Mucosa of gallbladder (tissue), 1 donor: ENCODE measurements around the gene UBAC1. TPM values are rescaled to one million over a fixed set of nuclear protein-coding genes. Genes with fewer than 3 reads are reported as not detected.
"Not testable (repeated sequence)": the region's sequence is repeated elsewhere in the genome, so short reads cannot be mapped to it uniquely, and the experiment has no call there.

Source experiments
- DNase-seq: peaks from one replicate; pipeline ENCODE4 v3.0.0-alpha.2; 2020; ENCODE audit warnings: low spot score
- total RNA-seq: library from RNA; stranded (reverse); gene quantifications from one replicate; pipeline ENCODE4 v1.2.1, GENCODE V29; 2021
- donor health status: DM: no; HTN: no; CAD: no.

Gene UBAC1
- total RNA-seq, 1 donor from 2014 or later: 35.0 TPM

DNA sequence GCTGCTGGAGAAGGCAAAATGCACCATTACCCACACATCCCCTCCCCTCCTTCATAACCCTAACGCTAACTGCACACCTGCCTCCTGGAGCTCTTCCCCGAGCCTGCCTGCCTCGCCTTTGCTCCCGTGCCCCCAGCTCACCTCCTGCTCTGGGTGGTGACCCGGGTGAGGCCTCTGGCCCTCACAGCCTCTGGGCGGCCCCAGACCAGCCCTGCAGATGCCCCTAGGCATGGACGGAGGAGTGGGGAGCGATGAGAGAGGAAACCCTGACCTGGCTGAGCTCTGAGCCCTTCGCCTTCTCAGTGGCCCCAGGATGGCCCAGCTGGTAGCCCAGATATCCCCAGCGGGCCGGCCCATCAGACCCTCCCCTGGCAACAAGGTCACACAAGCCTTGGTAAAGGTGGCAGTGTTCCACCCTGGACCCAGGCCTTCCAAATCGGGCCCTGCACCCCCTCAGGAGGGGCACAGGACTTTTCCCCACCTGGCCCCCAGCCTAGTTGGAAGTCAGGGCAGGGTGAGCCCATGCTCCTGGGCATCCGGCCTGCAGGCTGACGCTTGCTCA lies 39.3 kb downstream of the UBAC1 start:
- DNase-seq: no peak

DNA sequence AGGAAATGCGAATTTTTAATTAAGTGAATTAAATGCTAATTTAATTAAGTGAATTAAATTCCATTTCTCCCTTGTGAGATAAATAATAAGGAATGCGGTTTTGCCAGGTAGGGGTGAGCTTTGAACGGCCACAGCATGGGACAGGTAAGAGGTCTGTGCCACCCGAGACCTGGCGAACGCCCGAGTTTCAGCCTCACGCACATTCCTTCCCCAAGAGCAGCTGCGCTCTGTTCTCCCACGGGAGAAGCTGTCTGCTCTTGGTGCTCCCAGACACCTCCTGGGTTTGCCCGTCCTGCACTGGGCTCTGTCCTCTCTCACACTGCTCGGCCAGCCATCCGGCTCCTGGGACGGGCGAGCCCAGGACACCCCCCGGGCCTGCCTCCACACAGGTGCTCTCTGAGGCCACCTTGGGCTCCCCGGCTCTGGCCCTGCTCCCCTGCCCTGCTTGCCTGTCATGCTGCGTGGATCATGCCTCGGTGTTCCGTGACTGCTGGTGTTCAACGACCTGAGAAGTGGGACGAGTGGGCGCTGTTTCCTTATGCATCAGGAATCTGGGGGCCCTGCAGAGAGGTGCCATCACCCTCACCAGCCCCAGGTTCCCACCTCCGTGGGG lies 40.1 kb downstream of the UBAC1 start:
- DNase-seq: no peak

DNA sequence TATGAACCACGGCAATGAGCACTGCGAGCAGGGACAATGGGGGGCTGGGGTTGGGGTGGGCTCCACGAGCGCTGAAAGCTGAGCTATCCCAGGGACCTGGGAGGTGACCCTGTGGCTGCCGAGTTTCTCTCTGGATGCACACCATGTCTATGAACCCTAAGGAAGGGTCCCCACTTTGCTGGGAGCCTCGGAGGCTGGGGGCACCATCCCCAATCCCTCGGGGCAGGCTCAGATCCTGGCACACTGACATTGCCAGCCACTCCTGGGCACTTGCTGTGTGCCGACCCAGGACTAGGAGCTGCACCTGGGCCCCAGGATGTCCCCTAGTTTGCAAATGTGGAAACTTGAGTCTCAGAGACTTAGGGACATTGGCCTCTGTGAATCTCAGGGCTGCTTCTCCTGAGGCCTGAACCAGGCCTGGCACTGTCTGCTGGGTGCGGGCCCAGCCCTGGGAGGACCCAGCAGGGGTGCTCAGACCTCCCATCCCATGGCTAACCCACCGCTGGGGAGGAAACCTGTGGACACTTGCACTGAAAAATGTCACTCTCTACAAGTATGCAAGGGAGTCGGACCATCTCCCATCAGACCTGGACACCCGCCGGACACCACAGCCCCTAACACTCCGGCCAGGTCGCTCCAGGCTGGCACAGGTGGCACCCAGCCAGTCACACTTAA lies 40.8 kb downstream of the UBAC1 start:
- DNase-seq: no peak

DNA sequence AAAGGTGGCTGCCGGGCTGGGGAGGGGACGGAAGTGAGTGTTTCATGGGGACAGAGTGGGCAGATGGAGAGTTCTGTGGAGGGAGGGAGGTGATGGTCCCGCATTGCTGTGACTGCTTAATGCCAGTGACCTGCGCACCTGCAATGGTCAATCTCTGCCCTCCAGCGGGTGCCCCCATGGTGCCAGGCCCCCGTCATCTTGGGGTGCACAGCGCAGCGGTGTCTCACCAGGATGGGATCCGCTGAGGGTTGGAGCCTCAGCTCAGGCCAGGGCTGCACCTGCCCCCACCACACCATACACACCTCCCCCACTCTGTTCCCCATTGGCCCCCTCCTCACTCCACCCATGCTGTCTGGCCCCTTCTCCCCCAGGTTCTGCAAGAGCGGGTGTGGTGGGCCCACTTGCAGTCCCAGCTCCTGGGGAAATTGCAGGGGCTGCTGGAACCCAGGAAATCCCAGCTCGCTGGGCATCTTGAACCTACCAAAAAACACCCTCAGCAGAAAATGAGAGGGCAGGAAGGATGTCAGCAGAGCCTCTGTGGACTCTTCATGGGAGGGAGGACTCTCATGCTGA lies 41.8 kb downstream of the UBAC1 start:
- no peak for DNase-seq

DNA sequence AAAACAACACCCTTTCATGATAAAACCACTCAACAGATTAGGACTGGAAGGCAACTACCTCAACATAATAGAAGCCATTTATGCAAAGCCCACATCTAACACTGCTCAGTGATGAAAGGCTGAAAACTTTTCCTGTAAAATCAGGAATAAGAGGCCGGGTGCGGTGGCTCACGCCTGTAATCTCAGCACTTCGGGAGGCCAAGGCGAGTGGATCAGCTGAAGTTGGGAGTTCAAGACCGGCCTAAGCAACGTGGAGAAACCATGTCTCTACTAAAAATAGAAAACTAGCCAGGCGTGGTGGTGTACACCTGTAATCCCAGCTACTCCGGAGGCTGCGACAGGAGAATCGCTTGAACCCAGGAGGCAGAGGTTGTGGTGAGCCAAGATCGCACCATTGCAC lies 44.9 kb downstream of the UBAC1 start:
- DNase-seq: not testable (repeated sequence)

DNA sequence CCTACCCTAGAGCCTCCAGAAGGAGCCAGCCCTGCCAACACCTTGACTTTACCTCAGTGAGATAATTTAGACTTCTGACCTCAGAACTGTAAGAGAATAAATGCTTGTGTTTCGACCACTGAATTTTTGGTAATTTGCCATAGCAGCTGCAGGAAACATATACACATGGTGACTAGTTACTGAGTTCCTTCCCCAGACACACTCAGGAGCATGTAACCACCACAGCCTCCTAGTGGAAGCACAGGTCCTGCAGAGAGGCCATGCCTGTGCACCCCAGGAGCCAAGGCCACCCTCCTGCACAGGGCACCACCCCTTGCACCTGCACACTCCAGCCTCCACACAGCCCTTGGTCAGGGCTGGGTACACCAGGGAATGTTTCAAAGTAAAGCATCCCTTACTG lies 46.3 kb downstream of the UBAC1 start:
- DNase-seq: no peak

DNA sequence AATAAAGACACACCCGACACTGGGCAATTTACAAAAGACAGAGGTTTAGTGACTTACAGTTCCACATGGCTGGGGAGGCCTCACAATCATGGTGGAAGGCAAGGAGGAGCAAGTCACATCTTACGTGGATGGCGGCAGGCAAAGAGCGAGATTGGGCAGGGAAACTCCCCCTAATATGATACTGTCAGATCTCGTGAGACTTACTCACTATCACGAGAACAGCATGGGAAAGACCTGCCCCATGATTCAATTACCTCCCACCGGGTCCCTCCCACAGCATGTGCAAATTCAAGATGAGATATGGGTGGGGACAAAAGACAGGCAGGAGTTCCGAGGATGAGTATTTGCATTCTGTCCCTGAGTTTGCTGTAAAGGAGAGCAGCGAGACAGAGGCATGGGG lies 49.9 kb downstream of the UBAC1 start:
- DNase-seq: not testable (repeated sequence)

DNA sequence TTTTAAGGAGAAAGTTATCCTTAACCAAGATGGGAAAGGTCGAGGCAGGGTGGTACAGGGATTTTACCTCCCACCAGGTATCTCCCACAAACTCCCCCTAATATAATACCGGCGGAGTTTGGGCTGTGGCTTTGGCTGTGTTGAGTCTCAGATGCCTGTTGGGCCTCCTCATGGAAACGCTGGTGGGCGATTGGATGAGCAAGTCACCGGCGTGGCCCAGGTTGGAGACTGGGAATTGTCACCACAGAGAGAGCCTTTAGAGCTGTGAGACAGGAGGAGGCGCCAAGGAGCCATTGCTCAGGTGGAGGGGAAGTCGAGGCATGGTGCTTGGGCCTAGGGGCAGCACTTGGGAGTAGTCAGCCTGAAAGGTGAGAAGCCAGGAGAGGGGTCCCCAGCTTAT lies 50.4 kb downstream of the UBAC1 start:
- no peak for DNase-seq

DNA sequence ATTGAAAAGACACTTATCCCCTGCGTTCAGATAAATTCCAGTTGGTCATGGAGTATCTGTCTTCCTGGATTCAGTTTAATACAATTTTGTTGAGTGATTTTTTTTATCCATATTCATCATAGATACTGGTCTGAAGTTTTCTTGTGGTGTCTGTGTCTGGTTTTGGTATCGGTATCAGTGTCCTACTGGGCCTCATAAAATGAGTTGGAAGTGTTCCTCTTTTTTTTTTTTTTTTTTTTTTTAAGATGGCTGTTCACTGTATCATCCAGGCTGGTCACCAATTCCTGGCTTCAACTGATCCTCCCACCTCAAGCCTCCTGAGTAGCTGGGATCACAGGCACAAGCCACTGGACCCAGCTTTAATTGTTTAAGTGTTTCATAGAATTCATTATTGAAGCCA lies 51.0 kb downstream of the UBAC1 start:
- no peak for DNase-seq

DNA sequence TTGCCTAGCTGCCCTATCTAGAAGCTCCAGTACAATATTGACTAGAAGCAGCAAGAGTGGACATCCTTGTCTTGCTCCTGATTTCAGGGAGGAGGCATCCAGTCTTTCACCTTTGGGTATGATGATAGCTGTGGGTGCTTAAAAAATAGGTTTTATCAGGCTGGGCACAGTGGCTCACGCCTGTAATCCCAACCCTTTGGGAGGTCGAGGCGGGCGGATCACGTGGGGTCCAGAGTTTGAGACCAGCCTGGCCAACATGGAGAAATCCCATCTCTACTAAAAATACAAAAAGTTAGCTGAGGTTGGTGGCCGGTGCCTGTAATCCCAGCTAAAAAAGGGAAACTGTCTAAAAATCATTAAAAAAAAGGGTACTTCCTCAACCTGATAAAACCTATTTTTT lies 51.8 kb downstream of the UBAC1 start:
- DNase-seq: no peak

DNA sequence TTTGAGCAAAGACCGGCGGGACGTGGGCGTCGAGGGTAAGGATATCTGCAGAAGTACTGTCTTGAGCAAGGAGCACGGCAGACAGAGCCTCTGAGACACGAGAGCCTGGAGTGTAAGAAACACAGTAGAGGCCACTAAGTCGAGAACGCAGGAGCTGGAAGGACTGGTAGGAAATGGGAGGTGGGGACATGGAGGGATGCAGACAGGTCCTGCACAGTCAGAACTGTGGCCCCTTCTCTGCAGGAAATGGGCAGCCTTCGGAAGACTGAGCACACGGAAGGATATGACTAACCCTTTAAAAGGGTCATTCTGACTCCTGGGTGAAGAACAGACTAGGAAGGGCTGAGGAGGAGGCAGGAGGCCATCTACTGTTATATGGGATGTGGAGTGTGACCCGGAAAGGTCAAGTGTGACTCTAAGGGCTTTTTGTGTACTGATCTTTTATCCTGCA lies 52.4 kb downstream of the UBAC1 start:
- no peak for DNase-seq

DNA sequence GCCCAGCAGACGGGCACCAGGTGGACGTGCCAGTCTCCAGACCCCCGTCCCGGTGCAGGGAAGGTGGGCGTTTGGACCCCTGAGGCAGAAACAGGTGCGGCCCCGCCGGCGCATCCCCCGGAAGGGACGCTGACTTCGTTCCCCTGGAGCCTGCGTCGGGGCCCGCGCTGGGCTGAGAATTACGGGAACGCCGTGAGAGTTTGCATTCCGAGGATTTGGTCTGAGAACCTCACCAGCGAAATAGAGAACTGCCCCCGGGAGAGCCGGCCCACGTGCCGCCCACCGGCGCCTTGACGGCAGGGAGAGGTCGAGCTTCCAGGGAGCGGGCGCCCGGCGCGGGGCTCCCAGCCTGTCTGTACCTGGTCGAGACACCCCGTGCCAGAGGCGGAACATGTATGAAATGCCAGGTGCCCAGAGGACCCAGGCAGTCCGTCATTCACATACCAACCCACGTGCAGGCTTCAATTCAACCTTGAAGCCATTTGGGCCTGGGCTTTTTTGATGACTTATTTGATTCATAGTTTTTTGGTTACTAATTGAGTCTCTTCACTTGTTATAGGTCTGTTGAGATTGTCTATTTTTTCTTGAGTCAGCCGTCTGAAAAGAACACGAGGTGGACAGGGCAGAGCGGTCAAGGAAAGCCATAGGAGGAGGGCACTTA lies 53.0 kb downstream of the UBAC1 start:
- no peak for DNase-seq

DNA sequence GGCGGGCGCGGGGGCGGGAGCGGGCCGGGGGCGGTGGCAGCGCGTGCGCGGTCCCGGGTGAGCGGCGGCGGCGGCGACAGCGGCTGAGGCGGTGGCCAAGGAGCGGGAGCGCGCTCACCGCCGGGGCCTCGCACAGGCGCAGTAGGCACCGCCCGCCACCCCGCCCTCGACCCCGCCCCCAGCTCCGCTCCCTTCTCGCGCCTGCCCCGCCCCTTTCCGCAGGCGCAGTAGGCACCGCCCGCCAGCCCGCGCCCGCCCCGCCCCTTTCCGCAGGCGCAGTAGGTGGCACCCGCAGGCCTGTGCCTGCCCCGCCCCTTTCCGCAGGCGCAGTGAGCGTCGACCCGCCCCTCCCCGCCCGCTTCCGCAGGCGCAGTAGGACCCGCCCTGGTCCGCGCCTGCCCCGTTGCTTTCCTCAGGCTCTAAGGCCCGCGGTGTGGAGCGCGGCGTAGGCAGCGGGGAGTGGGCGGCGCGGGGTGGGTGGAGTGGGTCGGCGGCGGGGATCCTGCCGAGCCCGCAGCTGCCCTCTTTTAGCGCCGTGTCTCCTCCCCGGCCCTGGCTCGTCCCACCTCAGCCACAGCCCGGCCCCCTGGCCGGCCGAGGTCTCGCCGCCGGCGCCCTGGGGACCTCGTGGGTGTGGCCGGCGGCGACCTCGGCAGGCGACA lies 53.6 kb downstream of the UBAC1 start, which contains the start of gene CAMSAP1:
Gene CAMSAP1, minus strand, starts transcription at position 116 of the 662 bp plus-strand sequence. CDS start 387 bp downstream, outside the sequence.
- DNase-seq: peak; percentile 95

DNA sequence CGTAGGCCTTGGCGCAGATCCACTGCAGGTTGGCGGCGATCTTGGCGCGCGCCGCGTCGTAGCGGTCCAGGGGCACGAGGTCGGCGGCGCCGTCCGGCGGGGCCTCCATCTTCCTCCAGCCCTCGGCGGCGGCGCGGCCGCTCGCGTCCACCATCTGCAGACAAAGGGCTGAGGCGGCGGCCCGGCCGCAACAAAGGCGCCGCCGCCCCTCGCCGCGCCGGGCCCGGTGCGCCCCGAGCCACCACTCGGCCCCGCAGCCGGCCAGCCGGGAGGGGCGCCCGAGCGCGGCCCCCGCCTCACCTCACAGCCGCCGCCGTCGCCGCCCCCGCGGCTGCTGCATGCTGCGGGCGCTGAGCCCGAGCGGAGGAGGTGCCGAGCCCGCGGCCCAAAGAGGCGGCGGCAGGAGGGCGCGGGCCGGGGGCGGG lies 54.2 kb downstream of the UBAC1 start:
- DNase-seq: no peak

DNA sequence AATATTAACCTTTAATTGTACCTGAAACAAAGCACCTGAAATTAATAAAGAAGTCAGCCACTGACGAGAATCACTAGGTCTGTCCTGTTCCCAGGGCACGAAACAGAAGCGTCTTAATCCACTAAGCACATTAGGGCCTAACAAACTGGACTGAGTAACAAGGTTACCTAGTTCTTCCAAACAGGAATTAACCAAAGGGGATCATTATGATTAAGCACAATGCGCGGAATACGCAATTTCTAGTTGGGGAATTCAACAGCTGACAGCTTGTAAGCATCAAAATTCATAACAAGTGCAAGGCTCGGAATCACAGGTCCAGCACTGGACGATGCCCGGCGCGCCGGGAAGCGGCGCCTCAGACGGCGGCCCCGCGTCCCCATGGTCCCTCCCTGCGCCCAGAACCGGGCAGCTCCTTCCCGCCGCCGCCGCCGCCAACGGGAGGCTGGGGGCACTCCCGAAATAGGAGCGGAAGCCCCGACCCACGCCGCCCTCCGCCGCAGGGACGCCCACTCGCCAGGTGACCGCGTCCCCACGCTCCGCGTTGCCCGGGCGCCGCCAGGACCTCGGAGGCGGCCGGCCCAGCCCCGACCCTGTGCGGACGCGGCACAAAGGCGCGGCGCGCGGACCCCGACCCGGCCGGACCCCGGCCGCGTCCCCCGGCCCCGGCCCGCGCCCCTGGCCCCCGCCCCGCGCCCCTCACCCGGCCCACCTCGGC lies 54.7 kb downstream of the UBAC1 start:
- DNase-seq: no peak

DNA sequence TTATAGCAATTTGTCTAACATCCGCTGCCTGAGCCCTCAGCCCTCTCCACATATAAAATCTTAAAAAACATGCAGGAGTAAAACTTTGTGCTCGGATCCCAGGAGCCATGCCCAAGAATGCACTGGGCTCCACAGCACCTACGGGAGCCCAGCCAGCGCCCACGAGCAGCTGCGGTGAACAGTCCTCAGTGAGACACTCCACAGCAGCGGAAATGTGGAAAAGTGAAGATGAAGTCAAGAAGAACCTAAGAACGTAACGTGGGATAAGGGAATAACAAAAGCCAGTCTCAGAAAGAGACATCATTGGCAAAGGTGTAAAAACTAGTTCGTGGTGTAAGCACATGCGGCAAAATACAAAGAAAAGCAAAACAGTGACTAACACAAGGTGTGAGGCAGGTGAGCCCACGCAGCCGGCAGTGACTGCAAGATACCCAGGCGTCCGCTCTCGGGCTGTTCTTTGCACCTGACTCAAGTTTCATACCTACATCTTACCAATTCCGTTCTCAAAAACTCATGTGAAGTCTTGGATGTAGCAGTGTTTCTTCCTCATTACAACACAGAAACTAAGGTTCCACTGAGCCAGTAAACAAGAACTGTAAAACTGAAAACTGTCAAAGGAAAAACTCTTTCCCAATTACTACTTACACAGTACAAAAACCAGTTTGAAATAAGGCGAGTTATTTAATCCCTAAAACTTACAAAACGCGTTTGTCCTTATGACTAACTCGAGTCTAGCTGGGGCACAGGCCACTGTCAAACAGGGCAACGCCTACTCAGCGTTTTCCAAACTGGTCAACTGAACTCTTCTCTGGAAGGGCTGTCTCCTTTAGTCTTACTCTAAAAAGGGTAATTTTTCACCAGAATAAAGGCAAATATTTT lies 55.6 kb downstream of the UBAC1 start:
- no peak for DNase-seq

DNA sequence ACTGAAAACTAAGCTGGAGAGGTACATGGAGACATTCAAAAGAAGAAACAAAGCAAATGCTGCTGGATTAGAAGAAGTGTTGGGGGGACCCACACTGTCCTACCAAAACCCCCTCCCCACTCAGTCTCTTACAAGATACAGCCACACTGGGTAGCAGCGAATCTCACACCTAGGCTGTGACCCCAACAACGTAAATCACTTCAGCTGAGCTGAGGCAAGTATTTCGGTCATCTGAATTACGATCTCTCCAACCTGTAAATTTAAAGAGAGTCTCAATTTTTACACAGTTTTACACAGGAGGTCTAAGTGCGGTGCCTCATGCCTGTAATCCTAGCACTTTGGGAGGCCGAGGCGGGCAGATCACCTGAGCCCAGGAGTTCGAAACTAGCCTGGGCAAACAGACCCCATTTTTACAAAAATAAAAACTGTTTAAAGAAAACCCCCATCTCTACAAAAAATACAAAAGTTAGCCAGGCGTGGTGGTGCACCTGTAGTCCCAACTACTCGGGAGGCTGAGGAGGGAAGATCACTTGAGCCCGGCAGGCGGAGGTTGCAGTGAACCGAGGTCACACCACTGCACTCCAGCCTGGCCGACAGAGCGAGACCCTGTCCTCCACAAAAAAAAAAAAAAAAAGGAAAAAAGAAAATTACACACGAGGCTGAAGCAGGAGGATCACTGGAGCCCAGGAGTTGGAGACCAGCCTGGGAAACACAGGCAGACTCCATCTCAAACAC lies 57.2 kb downstream of the UBAC1 start:
- no peak for DNase-seq

DNA sequence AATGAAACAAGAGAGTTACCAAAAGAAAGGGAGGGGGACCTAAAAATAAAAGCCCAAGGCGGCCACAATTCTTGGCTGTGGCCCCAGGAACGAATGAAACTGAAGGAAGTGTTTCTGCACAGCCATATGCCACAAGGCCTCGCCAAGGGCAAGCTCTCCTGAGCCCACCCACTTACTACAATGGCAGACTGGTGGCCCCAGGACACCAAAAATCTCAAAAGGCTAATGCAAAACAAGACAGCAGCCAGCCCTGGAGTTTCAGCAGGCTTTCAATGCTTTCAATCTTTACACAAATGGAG lies 57.9 kb downstream of the UBAC1 start:
- DNase-seq: no peak

DNA sequence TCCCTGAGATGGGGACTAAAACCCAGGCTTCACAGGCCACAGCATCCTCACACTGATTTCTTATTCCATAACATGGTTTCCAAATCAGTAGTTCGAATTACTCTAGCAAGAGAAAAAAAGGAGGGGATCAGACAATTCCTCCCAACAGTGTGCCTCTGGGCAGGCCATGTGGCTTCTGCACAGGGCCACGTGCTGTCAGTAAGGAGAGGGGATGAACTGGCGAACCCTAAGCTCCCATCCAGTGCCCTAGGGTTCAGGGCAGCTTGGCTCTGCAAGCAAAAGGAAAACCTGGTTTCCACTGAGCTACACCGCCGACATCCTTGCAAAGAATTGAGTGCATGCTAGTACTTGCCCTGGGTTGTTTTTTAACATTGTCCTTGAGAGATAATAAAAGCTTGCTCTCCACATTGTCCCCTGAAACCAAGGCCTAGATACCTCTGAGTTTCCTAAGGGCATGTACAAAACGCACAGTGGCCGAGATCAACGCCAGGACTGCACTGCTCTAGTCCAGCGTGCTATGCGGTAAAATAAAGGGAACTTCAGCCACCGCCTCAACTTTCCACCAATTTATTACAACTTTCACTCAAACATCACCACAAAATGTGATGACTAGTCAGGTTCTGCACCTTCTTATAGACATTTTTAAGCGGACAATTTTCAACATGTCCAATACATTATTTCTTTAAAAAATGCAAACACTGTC lies 58.4 kb downstream of the UBAC1 start:
- DNase-seq: no peak
